HG03432 (cell line): ENCODE measurements around the gene GNG12.

Experiments used
- ATAC-seq: cut with Tn5 transposase; IDR thresholded peaks from one replicate; pipeline ENCODE4 v1.9.1; 2021; ENCODE audit warnings: mild to moderate bottlenecking, moderate library complexity; ENCODE audit not compliant: unreplicated experiment

Gene GNG12

DNA sequence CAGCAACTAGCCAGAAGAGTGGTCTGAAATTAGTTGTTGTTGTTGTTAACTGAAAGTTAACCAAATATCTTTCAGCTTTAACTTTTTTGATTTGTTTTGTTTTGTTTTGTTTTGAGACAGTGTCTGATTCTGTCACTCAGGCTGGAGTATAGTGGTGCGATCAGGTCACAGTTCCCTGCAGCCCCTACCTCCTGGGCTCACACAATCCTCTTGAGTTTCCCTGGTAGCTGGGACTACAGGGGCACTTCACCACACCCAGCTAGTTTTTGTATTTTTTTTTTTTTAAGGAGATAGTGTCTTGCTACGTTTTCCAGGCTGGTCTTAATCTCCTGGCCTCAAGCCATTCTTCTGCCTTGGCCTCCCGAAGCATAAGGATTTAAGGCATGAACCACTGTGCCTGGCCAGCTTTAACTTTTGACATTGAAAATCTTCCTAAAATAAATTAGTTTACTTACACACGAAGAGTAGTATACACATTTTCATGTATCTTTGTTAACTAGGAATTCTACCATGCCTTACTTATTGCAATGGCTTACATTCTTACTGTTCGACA, 45.0 kb downstream of the GNG12 start:
- no peak for ATAC-seq

DNA sequence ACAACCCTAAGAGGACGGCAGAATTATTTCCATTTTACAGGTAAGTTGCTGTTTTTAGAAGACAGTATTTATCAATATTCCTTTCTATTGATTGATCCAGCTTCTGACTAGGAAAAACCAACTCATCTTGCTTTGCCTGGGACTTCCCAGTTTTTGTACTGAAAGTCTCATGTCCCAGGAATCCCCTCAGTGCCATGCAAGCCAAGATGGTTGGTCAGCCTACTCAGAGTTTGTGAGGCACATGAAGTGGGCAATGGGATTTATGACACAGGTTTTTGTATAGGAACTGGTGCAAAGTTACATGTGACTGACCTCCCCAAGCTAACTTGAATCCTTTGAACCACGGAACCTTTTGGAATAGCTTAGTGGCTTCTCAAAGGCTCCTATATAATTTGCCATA, 45.5 kb downstream of the GNG12 start:
- no peak for ATAC-seq

DNA sequence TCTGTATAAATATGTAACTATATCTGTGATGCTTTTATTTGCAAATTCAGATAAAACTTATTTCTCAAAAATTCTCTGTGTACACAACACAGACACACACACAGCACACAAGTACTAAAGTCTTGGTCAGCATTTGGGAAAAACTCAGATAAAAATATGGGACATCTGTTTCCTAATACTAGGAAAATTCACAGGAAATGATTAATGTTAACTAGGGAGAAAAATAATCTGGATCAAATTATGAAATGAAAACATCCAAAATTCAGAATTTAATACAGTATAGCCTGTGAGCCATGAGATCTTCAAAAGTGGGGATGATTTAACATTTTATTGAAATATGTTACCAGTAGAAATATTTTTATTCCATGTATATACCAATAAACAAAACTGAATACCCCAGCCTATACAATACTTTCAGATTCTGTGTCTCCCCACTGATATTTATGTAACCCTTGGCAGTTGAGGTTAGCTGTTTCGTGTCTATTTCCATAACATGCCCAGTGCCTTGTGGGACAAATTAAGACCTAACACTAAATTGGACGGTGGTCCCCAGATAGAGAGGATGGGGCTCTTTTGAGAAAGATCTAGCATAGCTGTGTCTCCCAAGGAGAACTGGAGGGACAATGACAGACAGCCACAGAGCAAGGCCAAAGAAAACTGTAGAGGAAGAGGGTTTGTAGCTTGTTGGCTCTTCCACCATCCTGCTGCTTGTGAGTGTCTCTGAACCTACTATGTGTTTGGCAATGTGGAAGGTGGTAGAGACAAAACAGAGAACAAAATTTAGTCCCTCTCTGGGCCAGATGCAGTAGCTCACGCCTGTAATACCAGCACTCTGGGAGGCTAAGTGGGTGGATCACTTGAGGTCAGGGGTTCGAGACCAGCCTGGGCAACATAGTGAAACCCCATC, 47.2 kb downstream of the GNG12 start:
- ATAC-seq = no peak

DNA sequence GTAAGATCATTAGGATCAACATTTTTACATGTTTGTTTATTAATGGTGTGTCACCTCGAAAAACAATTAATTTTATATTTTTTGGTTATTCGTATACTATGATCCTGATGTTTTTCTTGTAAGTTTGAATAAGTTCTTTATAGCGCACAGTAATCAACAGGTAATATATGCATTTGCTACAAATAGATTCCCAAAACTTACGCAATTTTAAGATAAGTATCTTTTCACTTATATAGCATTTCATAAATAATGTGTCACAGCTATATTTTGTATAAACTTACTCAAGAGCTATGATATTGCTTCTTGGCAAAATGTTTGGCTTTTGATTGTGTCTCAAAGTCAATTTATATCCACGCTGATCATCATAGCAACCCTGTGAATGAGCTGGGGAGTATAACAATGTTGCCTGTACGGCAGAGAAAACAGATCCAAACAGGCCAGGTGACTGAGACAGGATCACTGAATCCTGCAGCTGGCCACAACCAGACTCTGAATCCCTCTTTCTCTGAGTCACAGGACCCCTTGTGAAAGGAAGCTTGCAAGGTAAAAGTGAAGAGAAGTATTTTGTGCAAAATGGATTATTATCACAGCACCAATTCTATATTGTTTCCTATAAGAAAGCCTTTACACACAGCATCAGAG, 48.6 kb downstream of the GNG12 start:
- ATAC-seq = no peak

DNA sequence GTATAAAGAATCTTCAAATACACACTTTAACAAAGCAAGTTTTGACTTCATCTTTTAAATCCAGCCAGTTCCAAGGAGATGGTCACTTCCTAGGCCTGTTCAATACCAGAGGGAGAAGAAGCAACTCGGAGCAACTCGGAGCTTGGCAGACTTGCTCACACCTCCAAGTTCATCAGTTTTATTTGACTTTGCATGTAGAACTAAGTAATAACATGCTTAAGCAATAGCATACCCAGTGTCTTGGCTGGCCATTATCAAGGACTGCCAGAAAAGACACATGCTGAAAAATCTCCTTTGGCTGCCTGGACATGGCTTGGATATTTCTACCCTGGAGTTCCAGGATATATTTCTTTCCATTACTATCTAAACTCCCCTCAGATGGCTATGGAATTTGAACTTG, 52.6 kb downstream of the GNG12 start:
- no peak for ATAC-seq

DNA sequence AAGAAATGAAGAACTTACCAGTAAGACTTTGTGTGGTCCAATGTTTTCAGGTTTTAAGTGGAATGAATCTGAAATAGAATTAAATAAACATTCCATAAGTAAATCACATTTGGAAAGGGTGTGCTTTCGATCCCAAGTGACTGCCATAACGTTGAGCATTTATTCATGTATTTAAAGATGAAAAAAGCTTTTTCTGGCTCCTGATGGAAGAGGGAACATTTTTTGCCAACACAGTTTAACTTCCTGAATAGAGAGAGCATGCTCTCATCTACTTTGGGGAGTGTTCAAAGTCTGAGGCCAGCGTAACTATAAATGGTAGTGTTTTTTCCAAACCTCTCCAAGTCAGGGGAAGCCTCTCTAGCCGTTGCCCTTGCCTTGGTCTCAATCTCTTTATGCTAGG, 55.8 kb downstream of the GNG12 start:
- no peak for ATAC-seq

DNA sequence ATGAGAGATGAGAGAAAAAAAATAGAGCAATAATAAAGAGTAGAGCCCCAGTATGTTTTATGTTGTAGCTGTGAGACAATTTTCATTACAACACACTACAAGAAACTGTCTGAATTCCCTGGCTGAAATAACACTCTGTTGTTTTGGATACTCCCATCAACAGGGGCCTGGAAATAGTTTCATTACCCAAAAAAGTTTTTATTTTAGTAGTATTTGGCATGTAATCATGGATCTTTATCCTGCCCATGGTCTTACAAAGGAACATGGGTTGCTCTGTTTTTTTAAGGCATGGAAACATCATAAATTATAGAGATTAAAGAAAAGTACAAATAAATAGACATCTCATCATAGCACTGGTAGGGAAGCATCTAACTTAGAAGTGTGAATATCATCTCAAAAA, 56.3 kb downstream of the GNG12 start:
- no peak for ATAC-seq

DNA sequence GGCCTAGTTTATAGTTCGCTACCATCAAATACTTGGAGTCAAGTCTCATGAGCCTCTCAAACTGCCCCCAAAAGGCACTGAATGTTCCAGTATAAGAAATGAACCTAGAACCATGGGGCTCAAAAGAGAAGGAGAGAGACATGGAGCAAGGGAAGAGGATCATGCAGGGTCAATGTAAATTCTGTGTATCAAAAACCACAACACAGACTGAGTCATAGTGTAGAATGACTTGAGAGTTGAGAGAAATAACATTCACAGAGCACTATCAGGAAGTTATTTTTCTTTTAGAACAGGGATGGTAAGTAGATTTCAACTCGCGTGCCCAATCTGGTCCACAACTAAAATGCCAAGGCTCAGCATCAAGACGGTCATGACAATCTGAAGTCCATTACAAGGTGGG, 59.8 kb downstream of the GNG12 start:
- ATAC-seq = no peak

DNA sequence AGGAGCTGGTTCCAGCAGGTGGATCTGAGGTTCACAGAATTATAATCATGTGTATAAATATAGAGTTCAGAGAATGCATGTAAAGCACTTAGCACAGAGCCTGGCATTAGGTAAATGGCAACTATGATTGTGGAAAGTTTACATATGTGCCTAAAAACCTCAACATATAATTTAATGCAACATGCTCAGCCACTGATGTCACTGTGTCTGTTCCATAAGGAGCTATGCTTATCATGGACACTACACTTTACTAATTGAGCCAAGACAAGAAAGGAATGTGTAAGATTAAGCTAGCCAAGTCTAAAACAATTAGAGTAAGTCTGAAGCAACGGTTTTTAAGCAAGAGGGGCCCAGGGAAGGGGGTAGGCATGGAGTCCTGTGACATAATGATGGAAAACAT, 61.5 kb downstream of the GNG12 start:
- ATAC-seq = no peak

DNA sequence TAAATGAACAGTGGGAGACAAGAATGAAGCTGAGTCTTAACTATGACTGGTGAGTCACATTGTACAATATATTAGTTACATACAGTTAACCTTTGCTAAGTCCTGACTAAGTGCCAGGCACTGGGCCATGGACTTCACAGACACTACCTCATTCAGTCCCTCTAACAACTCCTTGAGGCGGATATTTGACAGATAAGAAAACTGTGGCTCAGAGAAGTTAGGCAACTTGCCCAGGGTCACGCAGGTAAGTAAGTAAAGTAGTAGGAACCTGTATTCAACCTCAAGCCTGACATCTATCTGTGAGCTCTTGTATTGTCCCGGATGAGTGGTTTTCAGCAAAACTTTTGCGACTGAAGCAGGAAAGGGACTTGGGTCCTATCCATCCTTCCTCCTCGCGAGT, 62.1 kb downstream of the GNG12 start:
- ATAC-seq = no peak

DNA sequence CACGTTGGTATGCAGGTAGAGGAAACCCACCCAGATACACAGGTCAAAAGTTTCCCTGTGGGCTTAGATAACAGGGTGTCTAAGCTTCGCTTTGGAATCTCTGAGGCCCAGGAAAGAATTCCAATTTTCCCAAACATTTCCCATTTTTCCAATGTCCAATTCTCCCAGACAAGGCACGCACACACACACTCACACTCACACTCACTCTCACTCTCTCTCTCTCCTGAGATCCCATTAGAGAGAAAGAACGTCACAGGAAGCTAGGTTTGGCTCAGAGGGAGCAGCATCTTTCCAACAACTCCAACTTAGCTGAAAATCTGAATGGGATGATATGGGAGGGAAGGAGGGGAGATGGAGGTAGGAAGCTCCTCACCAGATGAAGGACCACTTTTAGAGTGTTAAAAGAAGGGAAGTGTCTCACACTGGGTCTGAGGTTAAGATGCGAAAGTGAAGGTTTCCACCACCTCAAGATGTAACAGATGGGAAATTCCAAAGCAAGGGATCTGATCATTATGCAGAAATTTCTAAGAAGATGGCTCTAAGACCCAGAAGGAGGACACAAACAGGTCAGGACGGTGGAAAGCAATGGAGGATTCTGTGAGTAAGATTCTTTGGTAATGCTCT, 63.5 kb downstream of the GNG12 start:
- no peak for ATAC-seq

DNA sequence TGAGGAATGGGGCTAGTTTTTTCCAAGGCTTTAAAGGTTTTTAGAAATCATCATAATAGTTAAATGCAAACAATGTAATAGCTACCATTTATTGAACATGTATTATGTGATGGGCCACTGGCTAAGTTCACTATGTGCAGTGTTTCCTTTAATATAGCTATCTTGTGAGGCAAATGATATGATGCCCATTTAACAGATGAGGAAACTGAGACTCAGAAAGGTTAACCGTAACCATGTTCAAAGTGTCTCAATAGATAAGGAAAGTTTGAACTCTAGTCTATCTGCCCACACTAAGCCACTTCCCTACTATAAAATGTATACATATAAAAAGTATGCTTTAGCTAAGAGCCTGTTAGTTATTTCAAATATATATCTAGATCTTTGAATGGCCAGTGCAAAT, 64.8 kb downstream of the GNG12 start:
- ATAC-seq = no peak

DNA sequence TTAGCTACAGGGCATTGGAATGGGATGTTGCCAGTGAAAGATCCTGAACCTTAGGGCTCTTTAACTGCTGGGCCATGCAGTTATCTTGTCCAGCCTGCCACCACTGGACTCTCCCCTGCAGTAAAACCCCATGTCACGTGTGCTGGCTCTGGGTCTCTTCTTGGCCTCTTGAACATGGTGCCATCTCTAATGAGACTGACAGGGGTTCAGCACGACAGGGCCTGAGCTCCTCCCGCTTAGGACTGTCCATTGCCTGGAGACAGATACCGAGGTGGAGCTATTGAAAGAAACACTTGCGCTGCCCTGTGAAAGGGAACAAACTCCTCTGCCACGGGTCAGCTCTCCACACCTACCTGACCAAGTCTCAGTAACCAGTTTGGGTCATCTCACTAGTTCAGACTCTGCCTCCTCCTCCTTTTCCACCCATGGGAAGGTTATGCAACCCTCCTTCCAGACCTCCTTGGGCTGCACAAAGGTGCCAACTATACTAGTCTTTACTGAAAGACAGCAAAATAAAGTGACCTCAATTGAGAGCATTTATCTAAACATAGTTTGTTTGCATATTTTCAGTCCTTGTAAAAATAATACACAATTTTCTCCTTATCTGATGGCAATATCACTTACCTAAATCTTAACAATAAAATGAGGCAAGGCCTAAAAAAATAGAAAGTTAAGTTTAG, 66.0 kb downstream of the GNG12 start:
- no peak for ATAC-seq

DNA sequence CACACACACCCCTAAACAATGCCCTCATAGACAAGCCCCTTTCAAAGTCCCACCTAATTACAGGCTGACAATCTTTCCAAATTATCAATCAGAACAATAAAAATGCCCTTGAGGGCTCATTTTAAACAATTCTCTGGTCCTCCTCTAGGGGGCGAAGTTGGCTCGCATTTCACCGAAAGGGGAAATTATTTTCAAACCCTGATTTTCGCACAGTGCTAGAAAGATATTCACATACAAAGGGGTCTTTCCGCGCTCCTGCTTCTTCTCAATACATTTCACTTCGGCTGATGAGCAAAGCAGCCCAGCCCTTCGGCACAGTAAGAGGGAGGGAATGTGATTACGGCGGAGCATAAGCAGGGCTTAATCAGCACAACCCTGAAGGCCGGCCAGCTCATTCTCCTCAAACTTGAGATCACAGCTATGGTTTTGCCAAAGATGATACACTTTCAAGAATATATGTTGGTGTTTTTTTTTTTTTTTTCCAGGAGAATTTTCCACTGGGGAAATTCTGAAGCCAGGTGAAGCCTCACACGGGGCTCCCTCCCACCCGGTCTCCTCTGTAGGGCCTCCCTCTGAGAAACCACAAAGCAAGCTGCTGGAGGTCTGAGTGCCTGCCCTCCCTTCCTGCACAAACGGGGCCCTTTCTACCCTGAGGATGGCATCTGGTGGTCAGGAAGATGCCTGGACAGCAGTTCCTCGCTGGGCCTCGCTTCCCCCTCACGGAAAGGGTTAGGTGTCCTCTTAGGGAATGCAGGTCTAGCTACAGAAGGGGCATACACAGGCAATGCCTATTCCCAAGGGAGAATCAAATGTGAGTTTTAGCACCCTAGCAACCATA, 66.9 kb downstream of the GNG12 start:
- peak; percentile 58 for ATAC-seq

DNA sequence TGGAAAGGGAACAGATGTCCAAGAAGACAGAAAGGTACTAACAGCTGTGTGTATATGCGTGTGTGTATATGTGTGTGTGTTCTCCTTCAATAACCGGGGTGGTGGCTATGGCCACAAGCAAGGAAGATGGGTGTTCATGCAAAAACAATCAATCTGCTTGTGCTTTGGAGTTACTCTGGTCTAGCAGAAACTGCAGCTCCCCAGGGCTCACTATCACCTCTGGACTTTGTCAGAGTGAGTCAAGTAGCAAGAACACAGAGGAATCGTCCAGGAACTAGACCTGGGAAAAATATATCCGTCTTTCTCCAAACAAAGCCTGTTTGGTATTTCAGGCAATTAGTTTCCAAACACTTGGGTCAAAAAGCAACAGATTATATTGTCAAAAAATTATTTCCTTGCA, 68.6 kb downstream of the GNG12 start:
- ATAC-seq = no peak

DNA sequence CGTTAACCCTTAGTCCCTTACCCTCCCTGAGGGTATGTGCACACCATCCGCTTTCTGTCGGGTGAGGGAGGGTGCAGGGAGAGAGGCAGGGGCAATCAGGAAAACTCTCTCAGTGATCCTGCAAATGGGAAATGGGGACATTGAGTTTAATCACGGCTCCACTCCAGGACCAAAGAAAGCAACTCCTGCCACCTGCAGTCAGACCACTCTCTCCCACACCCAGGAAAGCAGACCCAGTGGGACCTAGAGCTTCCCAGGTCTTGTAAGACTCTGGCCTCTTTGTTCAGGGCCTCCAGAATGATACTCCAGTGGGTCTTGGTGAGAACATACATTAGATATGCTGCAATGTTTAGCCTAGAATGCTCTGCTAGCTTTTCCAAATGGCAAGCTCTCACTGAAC, 71.5 kb downstream of the GNG12 start:
- no peak for ATAC-seq

DNA sequence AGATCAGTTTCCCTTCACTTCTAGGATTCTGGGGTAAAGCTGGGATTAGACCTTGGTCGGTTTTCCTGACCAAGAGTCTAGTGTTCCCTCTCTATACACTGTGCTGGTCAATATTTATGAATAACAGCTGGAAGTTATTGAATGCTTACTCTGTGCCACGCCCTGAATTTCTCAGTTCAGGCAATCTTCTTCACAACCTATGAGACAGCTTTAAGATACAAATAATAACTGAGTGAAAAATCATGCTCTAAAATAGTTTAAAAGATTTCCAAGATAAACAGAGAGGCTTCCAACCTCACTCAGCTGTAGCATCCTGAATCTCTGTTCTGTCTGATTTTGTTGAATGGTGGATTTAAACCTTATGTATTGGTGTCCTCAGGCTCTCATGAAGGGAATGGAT, 72.2 kb downstream of the GNG12 start:
- ATAC-seq = no peak

DNA sequence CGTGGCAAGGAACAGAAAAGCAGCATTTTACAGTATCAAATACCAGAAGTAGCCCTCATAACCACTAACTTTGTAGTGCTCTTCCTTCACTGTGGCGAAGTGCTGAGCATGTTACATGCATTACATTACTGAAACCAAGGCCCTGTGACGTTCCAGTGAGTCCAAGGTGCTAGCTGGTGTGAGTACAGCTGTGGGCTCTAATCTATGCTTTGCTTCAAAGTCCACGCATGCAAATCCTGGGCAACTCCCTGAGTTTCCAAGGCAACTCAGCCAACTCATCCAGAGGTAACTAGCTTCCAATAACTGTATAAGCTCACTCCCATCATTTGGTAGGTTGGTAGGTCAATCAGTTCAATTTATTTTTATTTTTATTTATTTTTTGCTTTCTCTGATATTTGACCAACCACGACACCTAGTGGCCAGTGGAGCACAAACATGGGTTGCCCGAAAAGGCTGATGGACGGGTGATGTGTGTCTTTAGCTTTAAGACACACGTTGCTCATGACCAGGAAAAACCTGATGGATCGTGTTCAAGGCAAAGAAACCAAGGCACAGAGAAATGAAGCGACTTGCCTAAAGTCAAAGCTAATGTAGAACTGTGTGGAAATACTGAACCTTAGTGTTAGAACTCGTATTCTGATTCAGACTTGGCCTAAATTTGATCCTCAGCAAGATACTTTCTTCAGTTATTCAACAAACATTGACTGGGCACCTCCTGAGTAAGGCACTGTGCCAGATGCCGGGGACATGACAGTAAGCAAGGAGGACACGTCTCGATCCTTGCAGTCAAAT, 73.0 kb downstream of the GNG12 start:
- ATAC-seq = peak; percentile 99

DNA sequence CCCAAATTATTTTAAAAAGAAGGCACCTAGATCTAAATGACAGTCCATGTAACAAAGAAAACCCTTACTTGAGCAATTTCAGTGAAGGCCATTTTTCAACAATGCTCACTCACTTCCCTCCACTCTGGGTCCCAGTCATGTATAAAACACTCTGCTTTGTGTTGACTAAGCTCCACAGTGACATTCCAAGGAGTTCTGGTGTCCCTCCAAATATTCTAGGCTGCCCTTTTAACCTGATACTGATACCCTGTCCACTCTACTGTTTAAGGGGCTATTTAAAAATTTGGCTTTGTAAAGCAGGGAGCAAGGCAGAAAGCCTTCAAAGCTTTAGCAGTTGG, 73.6 kb downstream of the GNG12 start:
- no peak for ATAC-seq

DNA sequence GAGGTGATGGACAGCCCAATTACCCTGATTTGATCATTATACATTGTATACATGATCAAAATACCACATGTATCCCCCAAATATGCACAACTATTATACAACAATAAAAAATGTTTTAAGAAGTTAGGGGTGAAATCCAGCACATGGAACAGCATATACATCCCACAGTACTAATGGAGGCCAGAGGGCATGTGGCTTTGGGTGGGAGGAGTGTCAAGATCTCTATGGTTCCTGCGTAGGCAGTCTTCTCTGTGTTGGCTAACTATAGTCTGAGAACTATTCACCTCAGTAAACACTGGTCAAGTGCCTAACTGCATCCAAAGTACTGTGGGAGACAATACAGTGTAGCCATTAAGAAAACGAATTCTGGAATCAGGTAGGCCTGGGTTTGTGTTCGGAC, 74.2 kb downstream of the GNG12 start:
- no peak for ATAC-seq
